Trophoblast cell (in vitro differentiated cells and primary cell): ENCODE measurements around the gene ZNF766.
"Not testable (repeated sequence)": the region's sequence is repeated elsewhere in the genome, so short reads cannot be mapped to it uniquely, and the experiment has no call there.

Experiments
- DNase-seq, 2 donors: peaks; one replicate each; pipeline ENCODE4 v3.0.0-alpha.2; 2016
- H2AFZ ChIP-seq: 2 replicates; pipeline ENCODE4 v1.6.1; 2013; ENCODE audit warnings: low read length, moderate library complexity, mild to moderate bottlenecking; ENCODE audit not compliant: insufficient read depth, poor library complexity
- H2AK5ac ChIP-seq: 2 replicates; pipeline ENCODE4 v1.6.1; 2013; ENCODE audit warnings: mild to moderate bottlenecking, low read length
- H2BK120ac ChIP-seq: 2 replicates; pipeline ENCODE4 v1.6.1; 2013; ENCODE audit warnings: low read length, mild to moderate bottlenecking, moderate library complexity; ENCODE audit not compliant: insufficient read depth, poor library complexity
- H2BK12ac ChIP-seq: 2 replicates; pipeline ENCODE4 v1.6.1; 2013; ENCODE audit warnings: mild to moderate bottlenecking, low read length, moderate library complexity
- H2BK5ac ChIP-seq: 2 replicates; pipeline ENCODE4 v1.6.1; 2013; ENCODE audit warnings: low read length, low read depth, moderate library complexity, mild to moderate bottlenecking; ENCODE audit not compliant: poor library complexity
- H3K14ac ChIP-seq: 2 replicates; pipeline ENCODE4 v1.6.1; 2013; ENCODE audit warnings: mild to moderate bottlenecking, low read length
- H3K18ac ChIP-seq: 2 replicates; pipeline ENCODE4 v1.6.1; 2013; ENCODE audit warnings: mild to moderate bottlenecking, low read length
- H3K23ac ChIP-seq: 2 replicates; pipeline ENCODE4 v1.6.1; 2013; ENCODE audit warnings: low read length
- H3K27ac ChIP-seq: 2 replicates; pipeline ENCODE4 v1.5.1; 2013; ENCODE audit warnings: low read depth, mild to moderate bottlenecking, inconsistent platforms, low read length, moderate library complexity
- H3K27me3 ChIP-seq: 2 replicates; pipeline ENCODE4 v1.6.1; 2013; ENCODE audit warnings: inconsistent platforms, mild to moderate bottlenecking, low read length, moderate library complexity; ENCODE audit not compliant: insufficient read depth
- H3K36me3 ChIP-seq, 2 experiments: 1 replicate in 1 of 2; 2 replicates in 1 of 2; pipeline ENCODE4 v1.6.1; 2013; ENCODE audit warnings: low read length in 2 of 2, mild to moderate bottlenecking in 2 of 2, moderate library complexity in 1 of 2; ENCODE audit not compliant: insufficient read depth in 2 of 2, control insufficient read depth in 1 of 2
- H3K4ac ChIP-seq: 2 replicates; pipeline ENCODE4 v1.6.1; 2013; ENCODE audit warnings: low read depth, mild to moderate bottlenecking, low read length, moderate library complexity
- H3K4me1 ChIP-seq, 2 experiments: 1 replicate in 1 of 2; 2 replicates in 1 of 2; pipeline ENCODE4 v1.6.1; 2013; ENCODE audit warnings: low read length in 2 of 2, mild to moderate bottlenecking in 2 of 2, moderate library complexity in 1 of 2; ENCODE audit not compliant: insufficient read depth in 2 of 2, control insufficient read depth in 1 of 2
- H3K4me2 ChIP-seq: 2 replicates; pipeline ENCODE4 v1.6.1; 2013; ENCODE audit warnings: inconsistent platforms, mild to moderate bottlenecking, low read length, moderate library complexity
- H3K4me3 ChIP-seq: 2 replicates; pipeline ENCODE4 v1.5.1; 2013; ENCODE audit warnings: mild to moderate bottlenecking, low read depth, low read length, inconsistent platforms
- H3K79me1 ChIP-seq: one replicate; pipeline ENCODE4 v1.6.1; 2013; ENCODE audit warnings: low read length
- H3K79me2 ChIP-seq: 2 replicates; pipeline ENCODE4 v1.6.1; 2013; ENCODE audit warnings: low read length, mild to moderate bottlenecking; ENCODE audit not compliant: control insufficient read depth, insufficient read depth, poor library complexity
- H3K9ac ChIP-seq: 2 replicates; pipeline ENCODE4 v1.6.1; 2013; ENCODE audit warnings: mild to moderate bottlenecking, low read length
- H3K9me3 ChIP-seq: 2 replicates; pipeline ENCODE4 v1.6.1; 2013; ENCODE audit warnings: low read depth, mild to moderate bottlenecking, control low read depth, inconsistent platforms, low read length; ENCODE audit not compliant: insufficient read depth
- H4K12ac ChIP-seq: 2 replicates; pipeline ENCODE4 v1.6.1; 2013; ENCODE audit warnings: low read depth, mild to moderate bottlenecking, low read length, moderate library complexity
- H4K8ac ChIP-seq: 2 replicates; pipeline ENCODE4 v1.6.1; 2013; ENCODE audit warnings: low read depth, mild to moderate bottlenecking, low read length, moderate library complexity
- H4K91ac ChIP-seq: one replicate; pipeline ENCODE4 v1.6.1; 2013; ENCODE audit warnings: low read depth, mild to moderate bottlenecking, low read length, moderate library complexity
- WGBS: extraction: QIAGEN DNeasy Blood & Tissue Kit; methylation state at CpG from one replicate; pipeline ENCODE4 v1.1.7; 2013; ENCODE audit warnings: missing lambda C conversion rate; ENCODE audit not compliant: insufficient read length, insufficient coverage; ENCODE audit errors: extremely low coverage; 5-methylcytosine and 5-hydroxymethylcytosine counted together

The ZNF766 gene

DNA sequence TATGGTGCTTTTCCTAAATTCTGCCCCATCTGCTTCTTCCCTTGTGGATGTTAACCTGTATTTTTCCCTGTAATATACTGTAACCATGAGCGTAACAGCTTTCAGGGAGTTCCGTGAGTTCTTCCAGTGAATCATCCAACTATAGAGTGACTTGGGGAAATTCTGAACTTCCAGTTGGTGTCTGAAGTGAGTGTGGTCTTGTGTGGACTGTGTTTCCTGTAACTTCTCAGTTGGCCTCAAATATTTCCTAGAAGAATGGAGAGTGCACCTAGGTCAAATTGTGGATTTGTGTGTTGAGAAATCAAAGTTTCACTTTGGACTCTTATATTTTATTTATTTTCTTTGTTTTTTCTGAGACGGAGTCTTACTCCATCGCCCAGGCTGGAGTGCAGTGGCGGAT is 11.0 kb upstream of the ZNF766 start:
- H3K27ac ChIP-seq: no peak overlapping the region
- no peaks in the 10 kb centered on the region for H3K9me3 ChIP-seq
- no CpG with 5 or more reads among the region's 5 CpGs for WGBS
- no peak overlapping the region for H2BK12ac ChIP-seq
- H3K9ac ChIP-seq: no peak overlapping the region
- no peak overlapping the region for H2AFZ ChIP-seq
- no peaks in the 10 kb centered on the region for H3K79me1 ChIP-seq
- no peak overlapping the region for H3K4ac ChIP-seq
- H4K8ac ChIP-seq: no peak overlapping the region
- H3K4me2 ChIP-seq: no peak overlapping the region
- no peak for DNase-seq
- H4K12ac ChIP-seq: no peak overlapping the region
- no peaks in the 10 kb centered on the region for H3K4me1 ChIP-seq
- no peaks in the 10 kb centered on the region for H3K36me3 ChIP-seq
- H3K27me3 ChIP-seq: no peaks in the 10 kb centered on the region
- H3K79me2 ChIP-seq: no peaks in the 10 kb centered on the region
- no peak overlapping the region for H3K14ac ChIP-seq
- H3K4me3 ChIP-seq: no peak overlapping the region
- no peak overlapping the region for H3K18ac ChIP-seq
- H3K23ac ChIP-seq: no peak overlapping the region
- no peak overlapping the region for H2BK120ac ChIP-seq
- no peak overlapping the region for H2AK5ac ChIP-seq
- no peak overlapping the region for H2BK5ac ChIP-seq
- no peak overlapping the region for H4K91ac ChIP-seq

GRCh38 chr19:52265556-52265955 is 3.8 kb upstream of the ZNF766 start:
- not testable (repeated sequence) for H3K79me2 ChIP-seq, H4K91ac ChIP-seq, H3K23ac ChIP-seq, H3K79me1 ChIP-seq, H3K18ac ChIP-seq, H2BK5ac ChIP-seq, H2AK5ac ChIP-seq, H2AFZ ChIP-seq, H4K8ac ChIP-seq, H4K12ac ChIP-seq, H2BK120ac ChIP-seq, H3K9ac ChIP-seq, H3K27ac ChIP-seq, H2BK12ac ChIP-seq, H3K4me2 ChIP-seq, H3K4me1 ChIP-seq, H3K36me3 ChIP-seq, DNase-seq, H3K9me3 ChIP-seq, H3K27me3 ChIP-seq, H3K14ac ChIP-seq, H3K4me3 ChIP-seq, H3K4ac ChIP-seq
- WGBS: no CpG with 5 or more reads among the region's 6 CpGs

DNA sequence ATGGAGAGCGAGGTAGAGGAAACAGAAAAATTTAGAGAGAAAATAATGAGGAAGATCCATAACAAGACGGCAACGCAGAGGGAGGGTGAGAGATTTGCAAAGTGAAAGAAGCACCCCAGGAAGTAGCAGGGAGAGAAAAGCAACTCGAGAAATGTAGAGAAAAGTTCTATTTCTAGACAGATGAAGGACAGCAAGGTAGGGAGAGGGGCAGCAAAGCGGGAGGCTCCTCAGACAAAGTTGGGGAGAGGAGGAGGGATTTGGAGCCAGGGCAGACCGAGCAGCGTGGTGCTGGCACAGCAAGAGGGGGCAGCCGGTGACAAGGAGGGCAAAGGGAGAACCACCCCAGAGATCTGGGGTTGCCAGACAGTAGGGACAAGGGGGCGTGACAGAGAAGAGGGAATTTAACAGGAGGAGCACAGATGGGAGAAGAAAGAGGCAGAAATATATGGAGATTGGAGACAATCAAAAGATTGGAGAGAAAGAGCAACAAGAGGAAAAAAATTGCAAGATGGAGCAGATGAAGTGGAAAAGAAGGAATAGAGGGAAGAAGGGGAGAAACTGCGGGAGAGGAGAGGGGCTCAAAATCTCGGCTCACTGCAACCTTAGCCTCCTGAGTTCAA is 989 bp downstream of the ZNF766 start:
- Histone ChIP-seq H3K79me2 (peaks cover 13% of the 10 kb centered on the region), H3K9me3 (no peaks in the 10 kb centered on the region), H3K4me3 (peak overlapping the region; percentile 94), H3K79me1 (peaks cover 6% of the 10 kb centered on the region), H2AFZ (no peak overlapping the region), H3K4ac (peak overlapping the region; percentile 90), H3K4me1 (peaks cover 0 to 2% of the 10 kb centered on the region in 2 experiments), H3K36me3 (peaks cover 9% of the 10 kb centered on the region in 2 experiments), H3K27me3 (no peaks in the 10 kb centered on the region), H3K9ac (peak overlapping the region; percentile 94), H2BK5ac (peak overlapping the region; percentile 84), H4K91ac (peak overlapping the region; percentile 3), H4K12ac (peak overlapping the region; percentile 35), H3K4me2 (peak overlapping the region; percentile 64), H2BK120ac (no peak overlapping the region), H3K23ac (no peak overlapping the region), H4K8ac (no peak overlapping the region), H2AK5ac (no peak overlapping the region), H3K18ac (no peak overlapping the region), H3K27ac (no peak overlapping the region), H2BK12ac (no peak overlapping the region), H3K14ac (peak overlapping the region; percentile 28)
- WGBS: no CpG with 5 or more reads among the region's 11 CpGs
- no peak for DNase-seq

DNA sequence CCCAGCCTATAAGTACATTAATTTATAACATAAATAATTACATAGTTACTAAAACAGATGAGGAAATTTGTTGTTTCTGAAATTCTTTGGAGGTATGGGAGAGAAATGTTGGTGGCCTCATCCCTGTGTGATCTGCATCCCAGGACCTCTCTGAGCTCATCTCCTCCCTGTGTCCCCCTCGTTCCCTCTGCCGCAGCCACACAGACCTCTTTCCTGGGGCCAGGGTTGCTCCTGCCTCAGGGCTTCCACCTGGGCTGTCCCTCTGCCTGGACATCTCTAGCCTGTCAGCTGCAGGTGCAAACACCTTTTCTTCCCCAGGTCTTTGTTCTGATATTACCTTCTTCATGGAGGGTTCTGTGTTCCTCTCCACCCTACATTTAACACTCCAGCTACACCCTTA is 3.9 kb downstream of the ZNF766 start:
- H3K4me1 ChIP-seq: peaks cover 3 to 9% of the 10 kb centered on the region in 2 experiments
- peaks cover 16% of the 10 kb centered on the region for H3K79me2 ChIP-seq
- no peak overlapping the region for H4K8ac ChIP-seq
- peak overlapping the region; percentile 9 for H3K18ac ChIP-seq
- peaks cover 6% of the 10 kb centered on the region for H3K79me1 ChIP-seq
- H3K36me3 ChIP-seq: peaks cover 9% of the 10 kb centered on the region in 2 experiments
- H3K4ac ChIP-seq: peak overlapping the region; percentile 24
- no peak overlapping the region for H2AK5ac ChIP-seq
- H2AFZ ChIP-seq: no peak overlapping the region
- no peak overlapping the region for H2BK5ac ChIP-seq
- peak overlapping the region; percentile 37 for H4K12ac ChIP-seq
- no CpG with 5 or more reads among the region's 2 CpGs for WGBS
- no peak overlapping the region for H4K91ac ChIP-seq
- H3K4me2 ChIP-seq: no peak overlapping the region
- no peak overlapping the region for H3K14ac ChIP-seq
- H2BK12ac ChIP-seq: no peak overlapping the region
- no peak overlapping the region for H3K23ac ChIP-seq
- no peaks in the 10 kb centered on the region for H3K9me3 ChIP-seq
- DNase-seq: no peak
- H3K27ac ChIP-seq: no peak overlapping the region
- H3K27me3 ChIP-seq: no peaks in the 10 kb centered on the region
- no peak overlapping the region for H2BK120ac ChIP-seq
- no peak overlapping the region for H3K4me3 ChIP-seq
- H3K9ac ChIP-seq: no peak overlapping the region
